Amniotic stem cell (primary cell): Measurements from ENCODE around the gene GH1.
"Not testable (repeated sequence)": the region's sequence is repeated elsewhere in the genome, so short reads cannot be mapped to it uniquely, and the experiment has no call there.

Experiments
- DNase-seq: peaks from one replicate; lab custom pipeline; 2025; lab: John Stamatoyannopoulos, UW

Gene GH1

DNA sequence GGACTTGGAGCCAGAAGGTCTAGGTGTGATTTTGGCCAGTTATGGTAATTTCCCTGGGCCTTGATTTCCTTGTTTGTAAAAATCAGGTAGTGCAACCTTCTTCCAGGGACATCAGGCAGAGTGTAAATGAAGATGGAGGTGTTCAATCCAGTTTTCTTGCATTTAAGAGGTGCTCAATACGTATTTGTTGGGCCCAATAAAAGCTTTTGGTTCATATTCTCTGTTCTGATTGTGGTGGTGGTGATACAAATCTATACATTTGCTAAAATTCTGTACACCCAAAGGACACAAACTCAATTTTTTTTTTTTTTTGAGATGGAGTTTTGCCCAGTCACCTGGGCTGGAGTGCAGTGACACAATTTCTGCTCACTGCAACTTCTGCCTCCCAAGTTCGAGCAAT, 7.5 kb upstream of the GH1 start:
- no peak for DNase-seq

DNA sequence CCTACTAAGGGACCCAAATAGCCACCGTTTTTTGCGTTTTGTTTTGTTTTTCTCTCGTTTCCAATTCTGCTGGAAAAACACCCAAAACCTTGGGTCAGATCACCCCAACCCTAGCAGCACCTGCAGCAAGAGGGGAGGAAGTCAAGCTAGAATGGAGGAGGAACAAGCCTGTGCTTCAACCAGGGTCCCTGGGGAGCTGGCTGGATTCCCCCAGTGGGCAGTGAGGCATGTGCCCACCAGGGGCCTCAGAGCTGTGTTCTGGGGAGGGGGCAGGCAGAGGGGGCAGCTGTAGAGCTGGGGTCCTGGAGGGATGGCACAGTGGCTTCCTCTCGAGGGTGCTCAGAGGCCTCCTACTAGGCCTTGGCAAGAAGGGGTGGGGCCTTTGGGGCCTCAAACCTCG, 7.0 kb upstream of the GH1 start:
- no peak for DNase-seq

DNA sequence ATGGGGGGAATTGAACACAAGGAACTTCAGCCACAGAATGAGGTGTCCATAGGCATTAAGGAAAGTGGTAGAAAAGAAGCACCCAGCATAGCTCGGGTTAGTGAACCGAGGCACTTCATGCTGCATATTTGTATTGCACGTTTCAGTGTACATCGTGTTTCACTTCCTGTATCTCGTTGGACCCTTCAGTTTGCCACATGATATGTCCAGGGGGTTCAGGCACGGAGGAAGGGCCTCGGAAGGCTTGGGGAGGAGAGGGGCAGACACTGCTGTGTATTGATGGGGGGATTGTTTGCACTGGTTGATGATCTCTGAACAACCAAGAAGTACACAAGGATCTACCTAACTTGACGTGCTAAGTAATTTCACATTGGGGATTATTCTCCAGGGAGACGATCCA, 3.8 kb upstream of the GH1 start:
- DNase-seq, result not testable (repeated sequence)

DNA sequence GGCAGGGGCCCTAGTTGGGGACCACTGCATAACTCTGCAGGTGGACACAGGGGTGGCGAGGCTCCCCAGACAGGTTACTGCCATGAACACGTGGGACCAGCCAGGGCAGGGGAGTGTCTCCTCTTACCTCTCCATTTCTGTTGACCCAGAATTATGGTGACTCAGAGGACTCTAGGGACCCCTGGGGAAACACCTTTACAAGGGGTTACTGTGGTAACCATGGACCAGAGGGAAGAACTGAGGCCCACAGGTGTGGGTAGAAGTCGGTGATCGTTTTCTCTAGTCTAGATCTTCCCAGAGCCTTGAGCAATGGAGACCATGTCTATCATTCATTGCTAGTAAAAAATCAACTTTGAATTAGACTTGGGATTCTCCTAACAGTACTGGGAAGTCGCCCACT, 2.1 kb upstream of the GH1 start:
- not testable (repeated sequence) for DNase-seq

DNA sequence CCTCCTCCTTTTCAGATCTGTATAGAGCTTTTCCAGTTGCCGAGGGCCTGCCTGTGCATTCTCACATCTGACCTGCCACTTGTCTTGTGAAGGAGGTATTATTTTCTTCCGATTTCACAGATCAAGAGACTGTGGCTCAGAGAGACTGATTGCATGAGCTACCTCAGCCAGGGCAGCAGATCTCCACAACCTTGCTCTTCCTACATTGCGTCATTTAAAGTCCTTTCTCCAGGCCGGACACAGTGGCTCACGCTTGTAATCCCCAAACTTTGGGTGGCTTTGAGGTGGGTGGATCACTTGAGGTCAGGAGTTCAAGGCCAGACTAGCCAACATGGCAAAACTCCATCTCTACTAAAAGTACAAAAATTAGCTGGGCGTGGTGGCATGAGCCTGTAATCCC, 1.4 kb upstream of the GH1 start:
- not testable (repeated sequence) for DNase-seq

DNA sequence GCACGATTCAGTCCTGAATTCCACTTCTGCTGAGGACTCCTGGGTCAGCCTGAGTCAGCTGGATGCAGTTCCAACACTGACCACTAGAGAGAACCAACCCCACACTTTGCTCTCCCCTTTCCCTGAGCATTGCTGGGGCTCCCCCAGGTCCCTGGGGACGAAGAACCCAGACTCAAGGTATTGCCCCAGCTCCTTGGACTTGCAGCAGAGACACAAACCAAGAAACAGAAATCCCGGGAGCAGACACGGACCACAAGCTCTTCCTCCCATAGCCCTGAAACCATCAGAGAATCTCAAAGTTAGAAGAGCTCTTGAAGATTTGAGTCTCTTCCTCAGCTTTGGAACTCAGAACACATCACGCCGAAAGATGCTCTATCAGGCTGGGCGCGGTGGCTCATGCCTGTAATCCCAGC, 678 bp upstream of the GH1 start:
- peak; percentile 5 for DNase-seq

DNA sequence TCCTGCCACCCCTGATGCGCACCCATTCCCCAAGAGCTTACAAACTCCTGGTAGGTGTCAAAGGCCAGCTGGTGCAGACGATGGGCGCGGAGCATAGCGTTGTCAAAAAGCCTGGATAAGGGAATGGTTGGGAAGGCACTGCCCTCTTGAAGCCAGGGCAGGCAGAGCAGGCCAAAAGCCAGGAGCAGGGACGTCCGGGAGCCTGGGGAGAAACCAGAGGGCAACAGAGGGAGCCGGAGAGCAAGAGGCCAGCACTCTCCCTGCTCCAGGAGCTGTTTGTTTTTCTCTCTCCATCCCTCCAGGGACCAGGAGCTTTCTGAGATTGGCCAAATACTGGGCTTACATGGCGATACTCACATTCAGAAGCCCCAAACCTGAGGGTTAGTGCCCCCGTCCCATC, 334 bp downstream of the GH1 start:
- DNase-seq, result no peak

DNA sequence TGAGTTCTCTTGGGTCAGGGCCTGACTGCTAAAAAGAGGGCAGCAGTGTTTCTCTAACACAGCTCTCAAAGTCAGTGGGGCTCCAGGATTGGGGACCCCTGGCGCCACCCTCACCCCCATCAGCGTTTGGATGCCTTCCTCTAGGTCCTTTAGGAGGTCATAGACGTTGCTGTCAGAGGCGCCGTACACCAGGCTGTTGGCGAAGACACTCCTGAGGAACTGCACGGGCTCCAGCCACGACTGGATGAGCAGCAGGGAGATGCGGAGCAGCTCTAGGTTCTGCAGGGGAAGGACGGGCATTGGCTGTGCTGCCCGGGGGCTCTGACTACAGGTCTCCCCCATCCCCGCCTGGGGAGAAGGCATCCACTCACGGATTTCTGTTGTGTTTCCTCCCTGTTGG, 993 bp downstream of the GH1 start:
- DNase-seq, result no peak

DNA sequence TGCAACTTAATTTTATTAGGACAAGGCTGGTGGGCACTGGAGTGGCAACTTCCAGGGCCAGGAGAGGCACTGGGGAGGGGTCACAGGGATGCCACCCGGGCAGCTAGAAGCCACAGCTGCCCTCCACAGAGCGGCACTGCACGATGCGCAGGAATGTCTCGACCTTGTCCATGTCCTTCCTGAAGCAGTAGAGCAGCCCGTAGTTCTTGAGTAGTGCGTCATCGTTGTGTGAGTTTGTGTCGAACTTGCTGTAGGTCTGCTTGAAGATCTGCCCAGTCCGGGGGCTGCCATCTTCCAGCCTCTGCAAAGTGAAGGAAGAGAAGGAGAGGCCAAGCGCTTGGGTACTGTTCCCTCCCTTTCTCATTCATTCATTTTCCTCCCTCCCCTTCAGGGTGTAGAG, 1.4 kb downstream of the GH1 start:
- DNase-seq, result not testable (repeated sequence)

DNA sequence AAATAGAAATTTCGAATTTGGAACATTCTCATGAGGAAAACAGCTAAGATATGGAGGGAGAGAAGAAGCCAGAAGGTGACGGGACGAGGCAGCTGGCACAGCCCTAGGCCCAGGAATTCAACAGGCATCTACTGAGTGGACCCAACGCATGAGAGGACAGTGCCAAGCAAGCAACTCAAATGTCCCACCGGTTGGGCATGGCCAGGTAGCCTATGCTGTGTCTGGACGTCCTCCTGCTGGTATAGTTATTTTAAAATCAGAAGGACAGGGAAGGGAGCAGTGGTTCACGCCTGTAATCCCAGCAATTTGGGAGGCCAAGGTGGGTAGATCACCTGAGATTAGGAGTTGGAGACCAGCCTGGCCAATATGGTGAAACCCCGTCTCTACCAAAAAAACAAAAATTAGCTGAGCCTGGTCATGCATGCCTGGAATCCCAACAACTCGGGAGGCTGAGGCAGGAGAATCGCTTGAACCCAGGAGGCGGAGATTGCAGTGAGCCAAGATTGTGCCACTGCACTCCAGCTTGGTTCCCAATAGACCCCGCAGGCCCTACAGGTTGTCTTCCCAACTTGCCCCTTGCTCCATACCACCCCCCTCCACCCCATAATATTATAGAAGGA, 2.0 kb downstream of the GH1 start:
- DNase-seq, result no peak

DNA sequence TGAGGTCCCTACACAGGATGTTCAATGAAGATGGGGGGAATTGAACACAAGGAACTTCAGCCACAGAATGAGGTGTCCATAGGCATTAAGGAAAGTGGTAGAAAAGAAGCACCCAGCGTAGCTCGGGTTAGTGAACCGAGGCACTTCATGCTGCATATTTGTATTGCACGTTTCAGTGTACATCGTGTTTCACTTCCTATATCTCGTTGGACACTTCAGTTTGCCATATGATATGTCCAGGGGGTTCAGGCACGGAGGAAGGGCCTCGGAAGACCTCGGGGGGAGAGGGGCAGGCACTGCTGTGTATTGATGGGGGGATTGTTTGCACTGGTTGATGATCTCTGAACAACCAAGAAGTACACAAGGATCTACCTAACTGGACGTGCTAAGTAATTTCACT, 2.9 kb downstream of the GH1 start:
- DNase-seq, result not testable (repeated sequence)

DNA sequence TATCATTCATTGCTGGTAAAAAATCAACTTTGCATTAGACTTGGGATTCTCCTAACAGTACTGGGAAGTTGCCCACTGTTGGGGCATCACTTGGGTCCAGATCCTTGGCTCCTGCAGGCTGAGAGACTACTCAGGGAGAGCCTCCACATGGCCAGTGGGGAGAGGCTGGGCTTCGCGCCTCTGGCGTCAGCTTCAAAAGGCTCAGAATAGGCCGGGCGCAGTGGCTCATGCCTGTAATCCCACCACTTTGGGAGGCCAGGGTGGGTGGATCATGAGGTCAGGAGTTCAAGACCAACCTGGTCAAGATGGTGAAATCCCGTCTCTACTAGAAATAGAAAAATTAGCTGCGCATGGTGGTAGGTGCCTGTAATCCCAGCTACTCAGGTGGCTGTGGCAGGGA, 4.2 kb downstream of the GH1 start:
- DNase-seq, result no peak

DNA sequence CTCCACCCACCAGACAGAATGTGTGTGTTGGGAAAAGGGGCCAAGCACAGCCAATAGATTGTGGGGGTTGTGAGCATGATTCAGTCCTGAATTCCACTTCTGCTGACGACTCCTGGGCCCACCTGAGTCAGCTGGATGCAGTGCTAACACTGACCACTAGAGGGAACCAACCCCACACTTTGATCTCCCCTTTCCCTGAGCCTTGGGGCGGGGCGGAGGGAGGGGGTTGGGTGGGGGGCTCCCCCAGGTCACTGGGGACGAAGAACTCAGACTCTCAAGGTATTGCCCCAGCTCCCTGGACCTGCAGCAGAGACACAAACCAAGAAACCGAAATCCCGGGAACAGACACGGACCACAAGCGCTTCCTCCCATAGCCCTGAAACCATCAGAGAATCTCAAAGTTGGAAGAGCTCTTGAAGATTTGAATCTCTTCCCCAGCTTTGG, 7.0 kb downstream of the GH1 start:
- DNase-seq, result no peak

DNA sequence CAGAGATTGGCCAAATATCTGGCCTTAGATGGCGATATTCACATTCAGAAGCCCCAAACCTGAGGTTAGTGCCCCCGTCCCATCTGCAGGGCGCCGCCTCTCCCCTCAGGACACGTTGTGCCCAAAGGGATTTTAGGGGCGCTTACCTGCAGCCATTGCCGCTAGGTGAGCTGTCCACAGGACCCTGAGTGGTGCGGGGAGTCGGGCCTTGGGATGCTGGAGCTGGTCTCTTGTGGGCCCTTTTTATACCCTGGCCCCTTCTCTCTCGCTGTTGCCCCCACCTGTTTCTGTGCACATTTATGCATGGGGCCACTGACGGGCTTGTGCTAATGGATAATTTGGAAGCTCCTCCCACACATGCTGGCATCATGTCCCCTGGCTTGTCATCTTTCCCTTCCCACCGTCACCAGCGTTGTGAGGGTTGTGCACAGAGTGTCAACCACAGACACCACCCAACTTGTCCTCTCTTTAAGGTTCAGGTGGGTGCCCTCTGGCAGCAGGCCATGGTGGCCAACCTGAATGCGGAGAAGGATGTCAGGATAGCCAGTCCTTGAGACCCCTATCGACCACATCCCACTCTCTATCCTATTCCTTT, 7.5 kb downstream of the GH1 start, which contains the start of gene CSHL1:
CSHL1 (minus strand) TSS at position 218 of the 595 bp plus-strand sequence; CDS start at position 156, 62 bp downstream.
- no peak for DNase-seq

DNA sequence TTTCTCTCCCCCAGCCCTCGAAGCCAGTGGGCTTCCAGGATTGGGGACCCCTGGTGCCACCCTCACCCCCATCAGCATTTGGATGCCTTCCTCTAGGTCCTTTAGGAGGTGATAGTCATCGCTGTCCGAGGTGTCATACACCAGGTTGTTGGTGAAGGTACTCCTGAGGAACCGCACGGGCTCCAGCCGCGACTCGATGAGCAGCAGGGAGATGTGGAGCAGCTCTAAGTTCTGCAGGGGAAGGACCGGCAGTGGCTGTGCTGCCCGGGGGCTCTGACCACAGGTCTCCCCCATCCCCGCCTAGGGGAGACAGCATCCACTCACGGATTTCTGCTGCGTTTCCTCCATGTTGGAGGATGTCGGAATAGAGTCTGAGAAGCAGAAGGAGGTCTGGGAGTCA, 8.5 kb downstream of the GH1 start:
- no peak for DNase-seq

DNA sequence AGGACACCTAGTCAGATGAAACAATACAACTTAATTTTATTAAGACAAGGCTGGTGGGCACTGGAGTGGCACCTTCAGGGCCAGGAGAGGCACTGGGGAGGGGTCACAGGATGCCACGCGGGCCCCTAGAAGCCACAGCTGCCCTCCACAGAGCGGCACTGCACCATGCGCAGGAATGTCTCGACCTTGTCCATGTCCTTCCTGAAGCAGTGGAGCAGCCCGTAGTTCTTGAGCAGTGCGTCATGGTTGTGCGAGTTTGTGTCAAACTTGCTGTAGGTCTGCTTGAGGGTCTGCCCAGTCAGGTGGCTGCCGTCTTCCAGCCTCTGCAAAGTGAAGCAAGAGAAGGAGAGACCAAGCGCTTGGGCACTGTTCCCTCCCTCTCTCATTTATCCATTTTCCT, 9.1 kb downstream of the GH1 start:
- DNase-seq, result not testable (repeated sequence)

DNA sequence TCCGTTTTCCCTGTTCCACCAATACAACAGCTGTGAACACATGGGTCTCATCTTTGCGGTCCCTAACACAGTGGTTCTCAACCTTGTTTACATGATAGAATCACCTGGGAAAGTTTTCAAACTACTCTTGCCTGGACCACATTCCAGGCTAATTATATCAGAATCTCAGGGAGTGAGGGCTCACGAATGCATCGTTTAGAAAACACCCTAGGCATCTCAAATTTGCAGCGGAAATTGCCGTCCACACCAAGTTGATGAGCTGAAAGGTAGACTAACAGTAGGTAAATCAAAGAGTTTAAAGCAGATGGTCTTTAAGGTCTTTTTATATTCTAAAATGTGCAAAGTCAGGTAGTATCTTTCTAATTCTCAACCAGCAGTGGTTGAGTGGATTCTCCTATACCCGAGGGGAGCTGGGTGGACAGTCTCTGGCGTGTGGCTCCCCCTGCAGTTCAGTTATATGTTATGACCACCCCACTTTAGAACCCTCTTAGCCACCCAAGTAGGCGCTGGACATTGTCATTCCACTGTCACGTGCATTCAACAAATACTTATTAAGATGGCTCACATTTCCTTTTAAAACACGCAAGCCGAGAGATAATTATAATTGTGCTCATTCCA, 11.4 kb downstream of the GH1 start:
- DNase-seq, result not testable (repeated sequence)

DNA sequence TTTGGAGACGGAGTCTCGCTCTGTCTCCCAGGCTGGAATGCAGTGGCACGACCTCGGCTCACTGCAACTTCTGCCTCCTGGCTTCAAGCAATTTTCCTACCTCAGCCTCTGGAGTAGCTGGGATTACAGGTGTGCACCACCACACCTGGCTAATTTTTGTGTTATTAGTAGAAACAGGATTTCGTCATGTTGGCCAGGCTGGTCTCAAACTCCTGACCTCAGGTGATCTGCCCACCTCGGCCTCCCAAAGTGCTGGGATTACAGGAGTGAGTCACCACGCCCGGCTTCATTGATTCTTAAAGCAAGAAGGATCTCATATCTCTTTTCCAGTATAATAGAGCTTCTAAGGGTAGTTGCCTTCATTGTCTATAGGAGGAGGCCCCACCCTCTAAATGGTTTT, 13.8 kb downstream of the GH1 start:
- DNase-seq, result not testable (repeated sequence)

DNA sequence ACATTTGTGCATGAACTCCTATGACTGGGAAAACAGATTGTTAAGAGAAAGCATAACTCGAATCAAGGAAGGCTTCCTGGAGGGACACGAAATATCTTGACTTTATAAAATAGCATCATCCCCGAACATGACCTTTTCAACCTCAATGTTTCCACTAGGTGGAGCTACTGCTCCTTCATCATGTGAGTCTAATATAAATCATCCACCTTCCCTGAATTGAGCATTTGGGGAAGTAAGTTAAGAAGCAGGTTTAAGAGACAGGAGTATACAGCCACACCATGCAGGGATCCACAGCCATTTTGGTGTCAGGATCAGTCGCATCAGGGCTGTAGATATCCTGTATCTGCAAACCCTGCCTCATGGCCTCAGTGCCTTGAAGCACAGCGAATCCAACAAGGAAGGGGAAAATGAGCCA, 14.8 kb downstream of the GH1 start:
- not testable (repeated sequence) for DNase-seq

DNA sequence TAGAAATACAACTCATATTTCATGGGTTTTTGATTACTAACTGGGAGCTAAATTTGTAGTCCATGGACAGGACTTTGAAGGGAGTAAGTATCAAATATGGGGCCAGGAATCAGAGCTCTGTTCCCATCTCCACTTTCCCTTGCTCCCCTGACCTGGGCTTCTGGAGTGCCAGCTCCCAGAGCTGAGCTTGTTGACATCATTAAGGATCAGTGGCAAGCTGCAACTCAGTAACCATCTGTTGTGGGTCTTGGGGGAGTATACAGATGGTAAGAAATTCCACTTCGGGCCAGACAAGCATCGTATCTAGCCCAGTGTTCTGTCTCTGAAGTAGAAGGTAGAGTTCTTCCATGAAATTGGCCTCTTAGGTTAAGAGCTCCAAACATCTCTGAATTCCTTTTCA, 16.7 kb downstream of the GH1 start:
- DNase-seq, result not testable (repeated sequence)

DNA sequence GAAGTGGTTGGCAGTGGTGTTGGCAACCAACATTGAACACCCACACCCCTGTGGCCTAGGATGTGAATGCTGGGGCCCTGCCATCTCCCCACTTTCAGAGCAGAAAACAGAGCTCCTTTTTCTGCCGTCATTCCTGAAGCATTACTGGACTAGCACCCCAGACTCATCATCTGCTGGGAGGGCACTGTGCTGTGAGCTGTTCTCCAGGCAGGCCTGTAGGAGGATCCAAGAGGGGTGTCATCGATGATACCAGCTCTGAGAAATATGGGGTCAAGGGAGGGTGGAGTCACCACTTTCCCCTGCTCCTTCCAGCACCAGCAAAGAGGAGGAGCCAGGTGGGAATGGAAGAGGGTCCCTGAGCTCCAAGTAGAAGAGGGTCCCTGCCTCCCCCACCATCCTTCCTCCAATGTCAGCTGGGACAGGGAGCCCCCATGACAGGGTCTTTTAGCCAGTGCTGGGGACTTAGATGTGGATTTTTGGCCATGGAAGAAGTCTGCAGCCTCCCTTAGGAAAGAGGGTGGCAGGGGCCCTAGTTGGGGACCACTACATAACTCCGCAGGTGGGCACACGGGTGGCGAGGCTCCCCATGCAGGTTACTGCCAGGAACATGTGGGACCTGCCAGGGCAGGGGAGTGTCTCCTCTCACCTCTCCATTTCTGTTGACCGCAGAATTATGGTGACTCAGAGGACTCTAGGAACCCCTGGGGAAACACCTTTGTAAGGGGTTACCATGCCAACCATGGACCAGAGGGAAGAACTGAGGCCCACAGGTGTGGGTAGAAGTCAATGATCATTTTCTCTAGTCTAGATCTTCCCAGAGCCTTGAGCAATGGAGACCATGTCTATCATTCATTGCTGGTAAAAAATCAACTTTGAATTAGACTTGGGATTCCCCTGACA, 19.5 kb downstream of the GH1 start:
- DNase-seq, result not testable (repeated sequence)
